Mononuclear cell (primary cell): ENCODE measurements around the gene WDR59. TPM values are rescaled to one million over a fixed set of nuclear protein-coding genes. Genes with fewer than 3 reads are reported as not detected.

Experiments
- total RNA-seq: library from RNA; depleted of rRNA; stranded (reverse); fragments of >200 nt; gene quantifications from one replicate; pipeline ENCODE4 v1.2.3, GENCODE V29; 2012

Gene WDR59
- total RNA-seq, 1 donor, result 16.7 TPM

Other genes with a start within 250 kb of the WDR59 start
- 0.42 TPM for gene FA2H, start 210.3 kb downstream of the WDR59 start, total RNA-seq
- 2.9 TPM for gene ZNRF1, start 13.9 kb upstream of the WDR59 start, total RNA-seq
- 0.84 TPM for gene LDHD, start 131.7 kb upstream of the WDR59 start, total RNA-seq
- gene ZFP1, start 163.4 kb upstream of the WDR59 start, total RNA-seq, result 14.2 TPM
- not detected for gene CTRB2, start 222.0 kb upstream of the WDR59 start, total RNA-seq
- gene CTRB1, start 233.9 kb upstream of the WDR59 start, total RNA-seq, result not detected